Measurements from ENCODE around the gene AMZ1. TPM values are rescaled to one million over a fixed set of nuclear protein-coding genes. Genes with fewer than 3 reads are reported as not detected.
"Not testable (repeated sequence)": the region's sequence is repeated elsewhere in the genome, so short reads cannot be mapped to it uniquely, and the experiment has no call there.

AMZ1 gene
- total and polyA plus RNA-seq, 9 donors: 0.04 to 0.23 (median 0.16) TPM

GRCh38 chr7:2726316-2727018 lies 38.5 kb downstream of the AMZ1 start:
- Histone ChIP-seq H3K9me3 (replicated peaks; ENCODE audit: control insufficient read depth, low read depth, low read length) (no peaks in the 10 kb centered on the region), H3K27me3 (ENCODE audit: control insufficient read depth, insufficient read depth, low read length) (no peaks in the 10 kb centered on the region), H3K4me3 (ENCODE audit: low read length) (no peak overlapping the region), H3K27ac (ENCODE audit: low read length) (no peak overlapping the region), H3K4me1 (ENCODE audit: control insufficient read depth, insufficient read depth, low read length) (peaks cover 41% of the 10 kb centered on the region), H3K36me3 (ENCODE audit: control insufficient read depth, insufficient read depth, low read length) (peaks cover 22% of the 10 kb centered on the region)
- 86% methylated on average over 10 of the region's 18 CpGs for WGBS (ENCODE audit: insufficient coverage)
- no peak for DNase-seq

- not testable (repeated sequence) for H3K27me3 ChIP-seq (ENCODE audit: control insufficient read depth, insufficient read depth, low read length); H3K4me3 ChIP-seq (ENCODE audit: low read length); DNase-seq; H3K9me3 ChIP-seq (replicated peaks; ENCODE audit: control insufficient read depth, low read depth, low read length); H3K27ac ChIP-seq (ENCODE audit: low read length)
- H3K36me3 ChIP-seq (ENCODE audit: control insufficient read depth, insufficient read depth, low read length): peaks cover 24% of the 10 kb centered on the region
- H3K4me1 ChIP-seq (ENCODE audit: control insufficient read depth, insufficient read depth, low read length): peaks cover 41% of the 10 kb centered on the region
- WGBS (ENCODE audit: insufficient coverage): no CpG with 5 or more reads among the region's 13 CpGs
Measured at GRCh38 chr7:2727206-2727605, 39.2 kb downstream of the AMZ1 start.

GRCh38 chr7:2728316-2729030 lies 40.5 kb downstream of the AMZ1 start:
- Histone ChIP-seq H3K4me1 (ENCODE audit: control insufficient read depth, insufficient read depth, low read length) (peaks cover 39% of the 10 kb centered on the region), H3K4me3 (ENCODE audit: low read length) (no peak overlapping the region), H3K36me3 (ENCODE audit: control insufficient read depth, insufficient read depth, low read length) (peaks cover 18% of the 10 kb centered on the region), H3K27ac (ENCODE audit: low read length) (peak overlapping the region; percentile 62), H3K27me3 (ENCODE audit: control insufficient read depth, insufficient read depth, low read length) (no peaks in the 10 kb centered on the region), H3K9me3 (replicated peaks; ENCODE audit: control insufficient read depth, low read depth, low read length) (no peaks in the 10 kb centered on the region)
- no CpG with 5 or more reads among the region's 15 CpGs for WGBS (ENCODE audit: insufficient coverage)
- no peak for DNase-seq

- Histone ChIP-seq H3K27ac (ENCODE audit: low read length) (peak overlapping the region; percentile 62), H3K27me3 (ENCODE audit: control insufficient read depth, insufficient read depth, low read length) (no peaks in the 10 kb centered on the region), H3K36me3 (ENCODE audit: control insufficient read depth, insufficient read depth, low read length) (peaks cover 18% of the 10 kb centered on the region), H3K4me1 (ENCODE audit: control insufficient read depth, insufficient read depth, low read length) (peaks cover 38% of the 10 kb centered on the region), H3K9me3 (replicated peaks; ENCODE audit: control insufficient read depth, low read depth, low read length) (no peaks in the 10 kb centered on the region), H3K4me3 (ENCODE audit: low read length) (no peak overlapping the region)
- WGBS (ENCODE audit: insufficient coverage): 66% methylated on average over 33 of the region's 37 CpGs
- no peak for DNase-seq
Measured at GRCh38 chr7:2729031-2729892, 41.3 kb downstream of the AMZ1 start.

GRCh38 chr7:2729893-2730716 lies 42.1 kb downstream of the AMZ1 start:
- WGBS (ENCODE audit: insufficient coverage): 54% methylated on average over 31 of the region's 33 CpGs
- peaks cover 43% of the 10 kb centered on the region for H3K4me1 ChIP-seq (ENCODE audit: control insufficient read depth, insufficient read depth, low read length)
- H3K9me3 ChIP-seq (replicated peaks; ENCODE audit: control insufficient read depth, low read depth, low read length): no peaks in the 10 kb centered on the region
- peak overlapping the region; percentile 62 for H3K27ac ChIP-seq (ENCODE audit: low read length)
- DNase-seq: peak; percentile 83
- H3K27me3 ChIP-seq (ENCODE audit: control insufficient read depth, insufficient read depth, low read length): no peaks in the 10 kb centered on the region
- H3K36me3 ChIP-seq (ENCODE audit: control insufficient read depth, insufficient read depth, low read length): peaks cover 18% of the 10 kb centered on the region
- H3K4me3 ChIP-seq (ENCODE audit: low read length): no peak overlapping the region

- Histone ChIP-seq H3K27ac (ENCODE audit: low read length) (no peak overlapping the region), H3K27me3 (ENCODE audit: control insufficient read depth, insufficient read depth, low read length) (no peaks in the 10 kb centered on the region), H3K9me3 (replicated peaks; ENCODE audit: control insufficient read depth, low read depth, low read length) (no peaks in the 10 kb centered on the region), H3K36me3 (ENCODE audit: control insufficient read depth, insufficient read depth, low read length) (peaks cover 17% of the 10 kb centered on the region), H3K4me3 (ENCODE audit: low read length) (no peak overlapping the region), H3K4me1 (ENCODE audit: control insufficient read depth, insufficient read depth, low read length) (peaks cover 53% of the 10 kb centered on the region)
- WGBS (ENCODE audit: insufficient coverage): 90% methylated on average over 29 of the region's 45 CpGs
- no peak for DNase-seq
Measured at GRCh38 chr7:2730846-2731770, 43.1 kb downstream of the AMZ1 start.

GRCh38 chr7:2732388-2732787 lies 44.4 kb downstream of the AMZ1 start:
- Histone ChIP-seq H3K36me3 (ENCODE audit: control insufficient read depth, insufficient read depth, low read length) (peaks cover 11% of the 10 kb centered on the region), H3K27me3 (ENCODE audit: control insufficient read depth, insufficient read depth, low read length) (no peaks in the 10 kb centered on the region), H3K27ac (ENCODE audit: low read length) (no peak overlapping the region), H3K9me3 (replicated peaks; ENCODE audit: control insufficient read depth, low read depth, low read length) (no peaks in the 10 kb centered on the region), H3K4me1 (ENCODE audit: control insufficient read depth, insufficient read depth, low read length) (peaks cover 61% of the 10 kb centered on the region), H3K4me3 (ENCODE audit: low read length) (no peak overlapping the region)
- WGBS (ENCODE audit: insufficient coverage): 93% methylated on average over 2 of the region's 9 CpGs
- no peak for DNase-seq

- Histone ChIP-seq H3K4me3 (ENCODE audit: low read length) (no peak overlapping the region), H3K27me3 (ENCODE audit: control insufficient read depth, insufficient read depth, low read length) (no peaks in the 10 kb centered on the region)
- WGBS (ENCODE audit: insufficient coverage): 35% methylated on average over 13 of the region's 18 CpGs
Measured at GRCh38 chr7:2732959-2733584, 45.1 kb downstream of the AMZ1 start.

More at GRCh38 chr7:2732959-2733584, 45.1 kb downstream of the AMZ1 start:
- Histone ChIP-seq H3K9me3 (replicated peaks; ENCODE audit: control insufficient read depth, low read depth, low read length) (no peaks in the 10 kb centered on the region), H3K4me1 (ENCODE audit: control insufficient read depth, insufficient read depth, low read length) (peaks cover 62% of the 10 kb centered on the region), H3K27ac (ENCODE audit: low read length) (peak overlapping the region; percentile 23), H3K36me3 (ENCODE audit: control insufficient read depth, insufficient read depth, low read length) (peaks cover 11% of the 10 kb centered on the region)
- peak; percentile 80 for DNase-seq
